Left forelimb (tissue), 1 donor: ENCODE results near the gene HSP90B1.

Experiments used
- DNase-seq: peaks from one replicate; pipeline ENCODE4 v3.0.0-alpha.2; 2018; ENCODE audit warnings: low spot score

The HSP90B1 gene

GRCh38 chr12:103930034-103930786, at the start of gene HSP90B1:
Gene HSP90B1, plus strand, starts transcription at chr12:103930410. Its CDS starts 106 bp downstream, at chr12:103930516.
- DNase-seq: peak; percentile 100

GRCh38 chr12:103881261-103881660, 48.9 kb upstream of the HSP90B1 start:
- no peak for DNase-seq

- no peak for DNase-seq
Measured at GRCh38 chr12:103882861-103883596, 47.2 kb upstream of the HSP90B1 start.

DNA sequence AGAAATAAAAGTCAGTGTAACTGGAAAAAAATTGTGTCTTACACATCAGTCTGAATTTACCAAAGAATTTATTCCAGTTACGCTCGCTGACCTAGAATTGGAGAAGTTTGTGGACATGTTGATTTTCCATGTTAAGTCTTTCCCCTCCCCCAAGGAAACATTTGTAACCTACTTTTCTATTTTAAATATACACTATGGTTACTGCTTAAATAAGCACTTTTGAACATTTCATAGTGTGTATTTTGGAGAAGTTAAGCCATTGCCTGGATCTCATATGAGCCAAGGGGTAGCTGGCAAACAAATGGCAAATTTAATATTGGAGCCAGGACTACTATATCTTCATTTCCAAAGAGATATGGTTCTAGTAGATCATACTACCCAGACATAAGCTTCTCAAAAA, 46.3 kb upstream of the HSP90B1 start:
- no peak for DNase-seq

DNA sequence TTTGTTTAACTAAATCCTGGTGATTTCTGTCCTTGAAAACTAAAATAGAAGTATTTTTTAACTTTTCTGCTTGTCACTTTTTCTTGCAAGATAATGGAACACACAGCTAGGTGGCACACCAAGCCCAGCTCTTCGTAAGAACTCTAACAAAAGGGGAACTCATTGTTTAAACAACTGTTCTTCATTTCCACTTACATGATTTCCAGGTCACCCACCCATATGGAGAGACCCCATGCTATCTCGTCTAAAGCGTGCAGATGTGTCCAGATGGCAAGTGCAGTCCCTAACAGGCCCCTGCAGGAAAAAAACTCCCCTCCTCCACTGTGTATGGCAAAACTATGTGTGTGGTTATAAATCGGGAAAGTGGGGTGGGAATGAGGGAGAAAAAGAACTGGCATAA, 45.9 kb upstream of the HSP90B1 start:
- DNase-seq: no peak

GRCh38 chr12:103886195-103886797, 43.9 kb upstream of the HSP90B1 start:
- DNase-seq: no peak

DNA sequence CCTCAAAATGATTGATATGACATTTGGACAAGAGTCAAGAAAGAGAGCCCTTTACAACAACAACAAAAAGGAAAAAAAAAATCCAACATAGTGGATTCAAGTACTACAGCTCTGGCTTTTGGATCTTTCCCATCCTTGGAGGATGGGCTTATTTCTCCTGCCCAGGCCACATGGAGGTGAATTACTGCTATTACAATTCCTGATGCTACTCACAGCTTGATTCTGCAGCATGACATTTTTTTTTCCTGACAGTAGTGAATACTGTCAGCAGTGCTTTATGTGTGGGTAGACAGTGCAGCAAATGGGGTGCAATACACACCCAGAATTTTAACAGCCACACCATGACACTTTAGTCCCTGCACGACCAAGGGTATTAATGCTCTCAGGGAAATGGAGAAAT, 42.5 kb upstream of the HSP90B1 start:
- no peak for DNase-seq

GRCh38 chr12:103897316-103897715, 32.9 kb upstream of the HSP90B1 start:
- DNase-seq: no peak

- no peak for DNase-seq
Measured at GRCh38 chr12:103901518-103902173, 28.6 kb upstream of the HSP90B1 start.

GRCh38 chr12:103903993-103904392, 26.2 kb upstream of the HSP90B1 start:
- DNase-seq: no peak

DNA sequence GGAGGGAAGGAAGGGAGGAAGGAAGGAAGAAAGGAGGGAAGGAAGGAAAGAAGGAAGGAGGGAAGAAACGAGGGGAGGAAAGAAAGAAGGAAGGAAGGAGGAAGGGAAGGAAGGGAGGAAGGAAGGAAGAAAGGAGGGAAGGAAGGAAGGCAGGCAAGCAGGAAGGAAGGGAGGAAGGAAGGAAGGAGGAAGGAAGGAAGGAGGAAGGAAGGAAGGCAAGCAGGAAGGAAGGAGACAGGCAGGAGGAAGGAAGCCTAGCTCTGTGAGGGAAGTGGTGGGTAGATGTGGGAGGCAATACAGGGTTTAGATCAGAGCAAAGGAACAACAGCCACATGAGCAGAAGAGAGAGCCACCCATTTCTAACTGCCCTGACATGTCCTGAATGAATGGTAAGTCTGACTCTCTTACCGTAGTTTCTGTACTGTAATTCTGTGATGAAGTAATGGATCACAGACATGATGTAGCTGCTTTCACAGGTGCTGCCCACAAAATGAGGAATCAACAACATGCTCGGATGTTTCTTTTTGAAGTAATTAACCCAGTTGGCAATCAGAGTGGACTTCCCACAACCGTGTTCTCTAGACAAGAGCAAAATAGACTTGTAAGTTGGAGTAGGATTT, 24.4 kb upstream of the HSP90B1 start:
- no peak for DNase-seq

DNA sequence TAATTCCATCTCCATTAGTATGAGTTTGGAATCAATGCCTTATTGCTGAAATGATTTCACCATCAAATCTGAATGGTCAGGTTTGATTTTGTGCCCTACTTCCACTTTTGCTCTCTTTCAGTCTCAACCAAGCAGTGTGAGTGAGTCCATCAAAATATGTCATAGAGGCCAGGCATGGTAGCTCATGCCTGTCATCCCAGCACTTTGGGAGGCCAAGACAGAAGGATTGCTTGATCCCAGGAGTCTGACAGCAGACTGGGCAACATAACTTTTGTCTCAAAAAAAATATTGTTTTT, 22.0 kb upstream of the HSP90B1 start:
- DNase-seq: no peak

DNA sequence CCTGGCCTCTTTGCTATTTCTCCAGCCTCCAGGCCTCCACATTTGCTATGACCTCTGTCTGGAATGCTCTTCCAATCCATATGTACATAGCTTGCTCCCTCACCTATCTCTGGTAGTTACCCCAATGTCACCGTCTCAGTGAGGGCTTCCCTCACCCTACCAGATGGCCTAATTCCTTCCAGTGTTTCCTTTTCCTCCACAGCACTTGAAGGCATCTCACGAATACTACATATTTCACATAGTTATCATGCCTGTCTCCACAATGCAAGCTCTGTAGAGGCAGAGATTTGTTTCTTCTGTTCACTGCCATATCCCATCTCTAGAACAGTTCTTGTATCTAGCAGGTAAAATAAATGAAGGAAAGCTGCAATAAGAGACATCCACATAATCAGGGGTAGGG, 21.3 kb upstream of the HSP90B1 start:
- DNase-seq: no peak

GRCh38 chr12:103909811-103910210, 20.4 kb upstream of the HSP90B1 start:
- no peak for DNase-seq

- DNase-seq: no peak
Measured at GRCh38 chr12:103912069-103912468, 18.1 kb upstream of the HSP90B1 start.

- no peak for DNase-seq
Measured at GRCh38 chr12:103913100-103913499, 17.1 kb upstream of the HSP90B1 start.

DNA sequence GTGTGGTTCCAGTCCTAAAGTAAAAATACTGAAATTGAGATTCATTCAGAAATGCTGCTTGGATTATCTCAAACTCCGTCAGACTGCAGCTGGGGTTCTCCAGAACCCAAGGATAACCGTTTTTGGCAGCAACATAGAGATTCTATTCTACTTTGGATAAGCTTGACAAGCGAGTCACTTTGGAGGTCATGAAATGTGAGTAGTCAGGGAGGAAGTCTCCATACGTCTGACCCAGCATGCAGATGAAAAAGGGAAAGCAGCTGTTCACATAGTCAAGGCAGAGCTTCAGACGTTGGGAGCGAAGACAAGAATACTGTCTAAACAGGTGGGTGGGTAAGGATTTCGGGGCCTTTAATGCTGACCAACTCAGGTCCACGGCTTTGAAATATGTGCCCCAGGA, 14.9 kb upstream of the HSP90B1 start:
- DNase-seq: no peak

DNA sequence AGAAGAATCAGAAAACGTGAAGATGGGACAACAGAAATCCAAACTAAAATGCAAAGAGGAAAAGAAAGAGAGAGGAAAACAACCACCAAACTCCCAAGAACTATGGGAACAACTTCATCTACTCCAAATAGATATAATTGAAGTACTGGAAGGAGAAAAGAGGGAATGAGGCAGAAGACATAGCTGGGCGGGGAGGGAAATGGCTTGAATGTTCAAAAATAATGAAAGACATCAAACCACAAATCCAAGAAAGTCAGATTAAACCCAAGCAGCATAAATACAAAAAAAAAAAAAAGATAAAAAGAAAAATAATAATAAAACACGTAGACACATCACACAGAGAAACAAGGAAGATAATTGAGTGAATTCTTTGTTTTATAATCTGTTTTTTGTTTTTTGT, 12.3 kb upstream of the HSP90B1 start:
- DNase-seq: no peak

GRCh38 chr12:103924761-103925641, 5.2 kb upstream of the HSP90B1 start:
- no peak for DNase-seq

GRCh38 chr12:103928682-103929045, 1.5 kb upstream of the HSP90B1 start:
- no peak for DNase-seq

GRCh38 chr12:103929046-103929783, 995 bp upstream of the HSP90B1 start:
- DNase-seq: peak; percentile 93
